Erythroblast (primary cell): ENCODE measurements around the gene SPOCK1.

Experiments used
- DNase-seq, 2 experiments: peaks; one replicate each; lab custom pipeline; 2025; lab: John Stamatoyannopoulos, UW
- GATA1 ChIP-seq: IDR thresholded peaks from 2 replicates; pipeline ENCODE4 v1.6.1; 2011; ENCODE audit warnings: low read depth, mild to moderate bottlenecking, control low read depth, low read length, moderate library complexity
- POLR2A ChIP-seq: IDR thresholded peaks from 2 replicates; pipeline ENCODE4 v1.6.1; 2011; ENCODE audit warnings: mild to moderate bottlenecking, low read length

The SPOCK1 gene

DNA sequence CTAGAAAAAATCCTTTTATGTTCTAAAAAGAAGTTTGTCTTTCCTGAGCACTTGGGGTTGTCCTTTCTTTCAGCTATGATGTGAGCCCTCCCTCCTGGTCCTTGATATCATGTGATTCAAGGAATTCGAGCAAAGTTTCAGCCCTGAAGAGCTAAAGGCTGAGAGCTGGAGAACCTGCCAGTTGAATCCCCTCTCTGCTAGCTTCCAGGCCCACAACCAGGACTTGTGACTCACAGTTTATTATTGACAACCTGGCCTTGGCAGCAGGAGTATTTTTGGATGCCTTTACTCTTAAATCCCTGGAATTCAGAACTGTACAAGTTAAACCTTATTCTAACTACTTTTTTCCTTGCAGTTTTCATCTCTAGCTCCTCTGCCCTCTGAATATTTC lies 182.8 kb downstream of the SPOCK1 start:
- DNase-seq: no peak
- TF ChIP-seq POLR2A: no peak
- no peak for TF ChIP-seq GATA1

DNA sequence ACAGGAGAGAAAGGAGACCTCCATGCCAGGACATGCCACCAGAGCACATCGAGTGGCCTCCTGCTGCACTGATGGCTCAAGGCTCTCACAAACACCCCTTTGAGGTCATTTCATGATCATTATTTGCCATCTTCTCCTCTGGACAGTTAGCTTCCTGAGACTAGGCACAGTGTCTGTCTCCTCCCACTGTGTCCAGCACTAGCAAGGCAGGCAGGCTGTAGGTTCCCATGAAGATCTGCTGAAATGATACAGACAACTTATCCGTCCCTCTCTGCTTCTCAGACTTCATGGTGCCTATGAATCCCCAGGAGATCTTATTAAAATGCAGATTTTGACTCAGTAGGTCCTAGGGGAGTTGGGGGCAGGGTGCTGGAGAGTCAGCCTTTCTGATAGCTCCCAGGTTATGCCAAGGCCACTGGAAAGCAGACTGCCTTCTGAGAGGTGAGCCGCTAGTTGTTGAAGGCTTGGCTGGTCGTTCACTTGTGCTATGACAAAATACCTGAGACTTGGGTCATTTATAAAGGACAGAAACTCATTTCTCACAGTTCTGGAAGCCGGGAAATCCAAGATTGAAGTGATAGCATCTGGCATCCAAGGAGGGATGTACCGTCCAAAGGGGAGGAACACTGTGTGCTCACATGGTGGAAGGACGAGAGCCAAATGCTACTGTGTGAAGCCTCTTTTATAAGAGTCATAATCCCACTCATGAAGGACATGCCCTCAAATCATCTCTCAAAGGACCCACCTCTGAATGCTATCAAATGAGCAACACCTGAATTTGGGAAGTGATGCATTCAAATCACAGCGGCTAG lies 183.4 kb downstream of the SPOCK1 start:
- TF ChIP-seq POLR2A: no peak
- no peak for TF ChIP-seq GATA1
- DNase-seq: no peak

DNA sequence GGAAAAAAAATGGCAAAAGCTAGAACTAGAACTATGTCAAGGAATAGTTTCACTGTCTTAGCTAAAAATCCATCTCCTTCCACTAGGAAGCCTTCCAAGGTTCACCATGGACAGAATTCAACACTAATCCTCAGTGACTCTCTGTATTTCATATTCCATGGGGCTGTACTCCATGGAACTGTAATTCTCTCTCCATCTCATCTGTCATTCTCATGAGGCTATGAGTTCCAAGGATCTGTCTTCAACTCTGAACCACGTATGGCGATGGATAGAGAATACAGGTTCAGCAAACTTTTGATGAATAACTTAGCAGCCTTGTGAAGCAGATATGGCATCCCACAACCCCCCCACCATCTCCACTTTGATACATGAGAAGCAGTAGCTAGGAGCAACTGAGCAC lies 184.0 kb downstream of the SPOCK1 start:
- no peak for DNase-seq
- TF ChIP-seq POLR2A (no peak), GATA1 (no peak)

DNA sequence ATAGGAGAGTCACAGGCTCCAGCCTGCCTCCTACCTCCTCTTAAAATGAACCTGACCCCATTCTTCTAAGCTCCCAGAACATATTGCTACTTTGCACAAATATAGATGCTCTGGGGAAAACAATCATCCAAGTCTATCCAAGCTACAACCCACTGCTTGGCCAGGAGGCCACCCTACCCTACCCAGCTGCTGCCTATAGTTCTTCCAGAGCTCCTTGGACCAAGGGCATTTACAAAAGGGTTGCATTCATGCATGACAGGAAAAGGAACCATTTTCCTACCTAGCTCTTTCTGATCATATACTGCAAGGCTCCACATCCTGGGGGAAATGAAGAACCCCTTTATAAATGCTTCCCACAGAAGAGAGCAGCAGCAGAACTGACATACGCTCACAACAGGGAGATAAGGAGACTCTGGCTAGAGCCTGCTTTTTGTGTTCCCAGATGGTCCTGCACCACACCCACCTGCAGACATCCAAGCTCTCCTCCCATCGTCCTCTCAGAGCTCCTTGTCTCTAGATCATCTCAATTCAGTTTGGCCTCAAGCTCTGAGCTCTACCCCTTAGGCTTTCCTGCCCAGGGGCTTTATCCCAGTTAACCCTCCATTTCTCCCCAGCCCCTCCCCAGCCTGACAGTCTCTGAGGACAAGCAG lies 185.5 kb downstream of the SPOCK1 start:
- no peak for DNase-seq
- TF ChIP-seq POLR2A: no peak
- no peak for TF ChIP-seq GATA1

DNA sequence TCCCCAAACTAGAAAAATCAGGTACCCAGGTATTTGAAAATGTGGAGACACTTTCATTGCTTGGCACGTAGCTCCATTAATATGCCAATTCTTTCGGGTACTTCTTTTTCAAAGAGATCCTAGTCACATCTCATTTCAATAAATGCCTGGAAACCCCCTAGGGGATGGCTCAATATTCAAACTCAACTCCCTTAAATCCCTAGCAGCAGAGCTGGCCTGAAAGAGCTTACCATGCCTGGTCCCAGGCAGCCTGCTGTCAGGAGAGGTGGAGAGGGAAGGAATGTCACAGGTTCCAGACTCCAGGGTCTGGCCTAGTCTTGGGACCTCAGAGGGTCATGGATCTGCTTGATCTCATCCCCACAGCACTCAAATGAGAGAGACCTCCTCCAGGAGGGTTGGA lies 187.1 kb downstream of the SPOCK1 start:
- TF ChIP-seq POLR2A (no peak), GATA1 (no peak)
- no peak for DNase-seq

DNA sequence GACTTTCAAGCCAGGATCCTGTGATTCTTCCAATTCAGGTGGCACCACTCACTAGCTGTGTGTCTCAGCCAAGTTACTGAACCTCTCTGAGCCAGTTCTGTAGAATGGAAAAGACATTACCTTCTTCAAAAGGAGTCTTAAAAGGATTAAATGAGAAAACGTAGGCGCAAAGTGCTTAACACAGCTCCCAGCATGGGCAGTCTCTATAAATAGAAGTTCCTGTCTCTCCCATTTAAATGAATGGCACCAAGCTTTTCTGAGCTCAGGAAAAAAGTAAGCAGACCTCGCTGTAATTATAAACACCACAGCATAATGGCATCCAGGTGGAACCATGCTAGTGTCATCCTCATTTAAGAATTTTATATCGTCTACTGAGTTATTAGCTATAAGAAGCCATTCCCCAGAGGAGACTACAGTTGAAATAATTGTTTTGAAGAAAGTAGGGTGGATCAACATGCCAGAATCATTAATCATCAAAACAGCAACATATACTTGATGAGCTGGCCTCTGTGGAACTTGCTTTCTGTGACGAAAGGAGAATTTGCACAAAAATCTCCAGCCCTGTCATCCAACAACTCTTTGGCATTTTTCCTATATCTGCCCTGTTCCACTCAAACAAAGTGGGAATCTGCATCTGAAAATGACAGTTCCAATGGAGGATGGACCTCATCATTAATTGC lies 188.9 kb downstream of the SPOCK1 start:
- TF ChIP-seq GATA1 (no peak), POLR2A (no peak)
- no peak for DNase-seq

DNA sequence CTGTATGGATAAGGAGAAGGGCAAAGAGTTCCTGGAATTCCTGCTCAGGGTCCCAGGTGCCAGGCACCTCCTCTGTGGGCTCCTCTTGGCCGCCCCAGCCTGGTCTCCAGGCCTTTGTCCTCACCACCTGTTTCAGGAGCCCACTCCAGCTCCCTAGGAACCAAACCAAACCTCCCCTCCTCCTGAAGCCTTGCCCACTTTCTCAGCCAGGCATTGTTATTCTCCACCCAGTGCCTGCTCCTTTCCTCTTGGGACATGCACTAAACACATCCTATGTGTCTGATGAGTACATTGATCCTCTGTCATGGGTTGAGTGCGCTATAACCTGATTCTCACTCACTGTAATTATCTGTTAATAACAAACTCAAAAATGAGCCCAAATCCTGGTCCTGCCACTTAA lies 189.8 kb downstream of the SPOCK1 start:
- no peak for DNase-seq
- TF ChIP-seq POLR2A (no peak), GATA1 (no peak)

DNA sequence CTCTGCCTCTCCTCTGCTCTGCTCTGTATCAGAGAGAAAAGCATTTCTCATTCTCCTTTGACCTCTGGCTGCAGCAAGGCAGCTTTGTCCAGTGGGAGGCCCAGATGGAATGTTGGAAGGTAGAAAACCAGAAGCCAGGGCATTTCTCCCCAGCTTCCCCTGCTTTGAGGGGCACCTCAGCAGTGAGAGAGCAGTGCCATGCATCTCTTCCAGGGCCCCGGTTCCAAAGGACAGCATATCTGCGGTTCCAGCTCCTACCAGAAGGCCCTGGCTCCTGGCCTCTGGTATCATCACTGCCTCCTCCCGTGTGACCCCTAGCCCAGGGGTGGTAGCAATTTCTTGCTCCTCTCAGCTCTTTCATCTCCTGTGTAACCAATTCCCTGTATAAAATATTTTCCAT lies 190.8 kb downstream of the SPOCK1 start:
- no peak for TF ChIP-seq POLR2A
- no peak for TF ChIP-seq GATA1
- DNase-seq: no peak

DNA sequence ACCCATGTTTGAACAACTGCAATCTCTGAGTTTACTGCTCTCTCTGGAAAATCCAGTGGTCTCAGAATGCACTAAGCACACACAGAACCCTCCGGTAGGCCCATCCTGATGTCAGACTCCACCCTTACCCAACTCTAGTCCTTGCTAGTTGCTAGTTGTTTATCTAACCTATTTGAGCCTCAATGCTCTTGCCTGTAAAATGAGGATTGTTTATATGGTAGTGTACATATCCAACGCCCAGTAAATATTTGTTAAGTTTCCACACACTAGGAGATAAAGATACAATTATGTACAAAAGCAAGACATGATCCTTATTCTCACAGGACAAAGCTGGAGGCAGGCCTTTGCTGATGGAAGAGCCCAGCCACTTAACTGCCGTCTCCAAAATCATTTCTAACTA lies 192.2 kb downstream of the SPOCK1 start:
- no peak for DNase-seq
- TF ChIP-seq GATA1: no peak
- TF ChIP-seq POLR2A: no peak

DNA sequence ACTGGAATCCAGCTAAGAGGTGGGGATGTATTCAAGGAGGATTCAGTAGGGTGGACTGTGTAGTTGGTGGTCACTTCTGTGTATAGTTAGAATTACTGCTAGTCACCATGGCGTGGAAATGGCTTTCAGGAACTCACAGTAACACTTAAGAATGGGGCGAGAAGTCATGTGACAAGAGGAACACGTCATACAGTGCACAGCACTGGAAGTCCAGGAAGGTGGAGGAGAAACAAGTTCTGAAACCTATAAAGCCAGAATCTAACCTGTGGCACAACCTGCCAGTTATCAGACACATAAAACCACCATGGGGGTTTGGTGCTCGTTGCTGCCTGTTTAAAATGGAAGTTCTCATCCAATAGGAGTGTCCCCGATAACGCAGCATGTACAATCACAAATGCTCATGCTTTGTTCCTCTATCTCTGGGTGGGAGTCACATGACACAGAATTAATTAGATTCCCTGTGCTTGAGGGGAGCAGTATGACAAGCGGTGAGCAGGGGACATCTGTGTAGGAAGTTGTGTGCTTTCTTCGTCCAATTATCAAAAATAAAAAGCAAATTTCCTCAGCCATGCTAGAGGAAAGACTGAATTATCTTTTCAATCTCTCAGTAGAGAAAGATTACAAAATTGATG lies 193.0 kb downstream of the SPOCK1 start:
- TF ChIP-seq GATA1 (no peak), POLR2A (no peak)
- DNase-seq: no peak

DNA sequence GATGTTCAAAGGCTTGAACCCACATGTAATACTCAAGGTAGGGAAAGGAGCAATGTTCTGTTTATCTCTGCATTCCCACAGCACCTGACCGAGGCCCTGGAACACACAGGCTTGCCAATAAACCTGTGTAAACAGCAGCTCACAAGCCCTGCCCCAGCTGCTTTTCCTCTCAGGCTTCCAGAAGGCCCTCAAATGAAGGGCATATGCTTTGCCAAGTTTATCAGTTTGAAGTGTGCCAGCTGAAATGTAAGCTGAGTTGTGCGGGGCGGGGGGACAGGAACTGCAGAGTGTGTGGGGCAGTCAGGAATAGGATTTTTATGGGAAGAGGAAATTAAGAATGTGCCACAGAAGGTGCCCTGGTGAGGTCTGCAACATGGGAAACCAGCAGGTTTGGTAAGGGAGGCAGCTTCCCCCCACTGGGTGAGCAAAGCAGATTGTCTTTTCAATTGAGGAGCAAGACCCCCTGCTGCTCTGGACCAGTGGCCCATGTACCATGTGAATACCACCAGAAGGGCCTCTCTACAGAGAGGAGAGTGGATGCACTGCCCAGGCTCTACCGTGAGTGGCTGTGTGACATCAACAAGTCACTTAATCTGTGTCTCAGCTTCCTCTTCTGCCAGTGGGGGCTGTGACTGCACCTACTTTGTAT lies 194.8 kb downstream of the SPOCK1 start:
- no peak for DNase-seq
- TF ChIP-seq GATA1 (no peak), POLR2A (no peak)

DNA sequence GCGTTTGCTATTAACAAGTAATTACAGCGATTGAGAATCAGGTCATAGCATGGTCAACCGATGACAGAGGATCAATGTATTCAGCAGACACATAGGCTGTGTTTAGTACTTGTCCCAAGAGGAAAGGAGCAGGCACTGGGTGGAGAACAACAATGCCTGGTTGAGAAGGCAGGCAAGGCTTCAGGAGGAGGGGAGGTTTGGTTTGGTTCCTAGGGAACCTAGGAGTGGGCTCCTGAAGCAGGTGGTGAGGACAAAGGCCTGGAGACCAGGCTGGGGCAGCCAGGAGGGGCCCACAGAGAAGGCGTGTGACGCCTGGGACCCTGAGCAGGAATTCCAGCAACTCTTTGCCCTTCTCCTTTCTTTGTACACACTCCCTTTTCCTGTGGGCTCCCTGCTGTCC lies 195.6 kb downstream of the SPOCK1 start:
- no peak for DNase-seq
- TF ChIP-seq GATA1 (no peak), POLR2A (no peak)
